RWPE2 (cell line): Measurements from ENCODE around the gene PARD6G.

Experiments
- ATAC-seq: fragments of 200-7000 bp; cut with Tn5 transposase; 3 replicates; pipeline ENCODE4 v1.9.1; 2021; ENCODE audit warnings: low read depth
- DNase-seq: peaks from one replicate; pipeline ENCODE4 v3.0.0-alpha.2; 2020; ENCODE audit warnings: low spot score
- H3K27ac ChIP-seq: fragments of 450-650 bp; 2 replicates; pipeline ENCODE4 v1.5.1; 2017; ENCODE audit warnings: mild to moderate bottlenecking; ENCODE audit not compliant: poor library complexity, severe bottlenecking
- H3K27me3 ChIP-seq: fragments of 250-450 bp; sonication (Bioruptor Pico); 2 replicates; pipeline ENCODE4 v1.5.1; 2021; ENCODE audit warnings: mild to moderate bottlenecking, moderate library complexity; ENCODE audit not compliant: insufficient read depth, poor library complexity, severe bottlenecking
- H3K36me3 ChIP-seq: fragments of 250-450 bp; sonication (Bioruptor Pico); 2 replicates; pipeline ENCODE4 v1.5.1; 2020; ENCODE audit warnings: low read depth, mild to moderate bottlenecking, moderate library complexity
- H3K4me1 ChIP-seq: fragments of 250-450 bp; sonication (Bioruptor Pico); 2 replicates; pipeline ENCODE4 v1.5.1; 2021; ENCODE audit warnings: mild to moderate bottlenecking, moderate library complexity; ENCODE audit not compliant: insufficient read depth, poor library complexity, severe bottlenecking
- H3K4me3 ChIP-seq: fragments of 250-450 bp; sonication (Bioruptor Pico); 2 replicates; pipeline ENCODE4 v1.5.1; 2021; ENCODE audit warnings: mild to moderate bottlenecking, moderate library complexity; ENCODE audit not compliant: severe bottlenecking
- H3K9me3 ChIP-seq: fragments of 250-450 bp; sonication (Bioruptor Pico); 2 replicates; pipeline ENCODE4 v1.5.1; 2021; ENCODE audit warnings: mild to moderate bottlenecking, moderate library complexity; ENCODE audit not compliant: severe bottlenecking
- CTCF ChIP-seq: fragments of 450-650 bp; IDR thresholded peaks from one replicate; pipeline ENCODE4 v1.5.1; 2017; ENCODE audit warnings: mild to moderate bottlenecking, moderate library complexity; ENCODE audit not compliant: poor library complexity, severe bottlenecking

Gene PARD6G

GRCh38 chr18:80175451-80176204, 71.7 kb downstream of the PARD6G start:
- Histone ChIP-seq H3K36me3 (no peaks in the 10 kb centered on the region), H3K9me3 (no peaks in the 10 kb centered on the region), H3K4me3 (no peak overlapping the region), H3K27me3 (no peaks in the 10 kb centered on the region), H3K4me1 (peaks cover 24% of the 10 kb centered on the region), H3K27ac (no peak overlapping the region)
- ATAC-seq (no peak), DNase-seq (no peak)
- no peak for TF ChIP-seq CTCF

GRCh38 chr18:80173060-80173459, 74.3 kb downstream of the PARD6G start:
- H3K27ac ChIP-seq = no peak overlapping the region
- no peak for TF ChIP-seq CTCF
- no peaks in the 10 kb centered on the region for H3K27me3 ChIP-seq
- DNase-seq (no peak), ATAC-seq (no peak)
- H3K4me3 ChIP-seq = no peak overlapping the region
- H3K4me1 ChIP-seq = peaks cover 4% of the 10 kb centered on the region
- no peaks in the 10 kb centered on the region for H3K9me3 ChIP-seq
- no peaks in the 10 kb centered on the region for H3K36me3 ChIP-seq

- Histone ChIP-seq H3K9me3 (no peaks in the 10 kb centered on the region), H3K4me1 (peaks cover 4% of the 10 kb centered on the region), H3K4me3 (no peak overlapping the region), H3K27ac (no peak overlapping the region), H3K27me3 (no peaks in the 10 kb centered on the region), H3K36me3 (no peaks in the 10 kb centered on the region)
- DNase-seq (no peak), ATAC-seq (no peak)
- TF ChIP-seq CTCF = no peak
Observed at GRCh38 chr18:80172056-80172455, 75.3 kb downstream of the PARD6G start.

GRCh38 chr18:80171054-80171872, 76.1 kb downstream of the PARD6G start:
- peak; percentile 88 for TF ChIP-seq CTCF
- Histone ChIP-seq H3K27ac (no peak overlapping the region), H3K4me1 (peaks cover 4% of the 10 kb centered on the region), H3K4me3 (no peak overlapping the region), H3K36me3 (no peaks in the 10 kb centered on the region), H3K9me3 (no peaks in the 10 kb centered on the region), H3K27me3 (no peaks in the 10 kb centered on the region)
- ATAC-seq (0 out of 3 replicates have a peak, but pooled peaks have one; percentile 46), DNase-seq (no peak)
